Measurements from ENCODE around the gene ZBTB33. TPM values are rescaled to one million over a fixed set of nuclear protein-coding genes. Genes with fewer than 3 reads are reported as not detected.
A peak's percentile ranks its signal among the peaks of the same experiment; 100 is the strongest.

The ZBTB33 gene
- total and polyA plus RNA-seq, 8 donors = 1.7 to 12.0 (median 6.0) TPM

GRCh38 chrX:120286733-120287512 is 36.3 kb downstream of the ZBTB33 start:
- H3K4me3 ChIP-seq = no peak overlapping the region
- WGBS, 2 donors = 82 to 89% methylated on average over 4 of the region's 4 CpGs
- FAIRE-seq (no peak), DNase-seq (no peak), ATAC-seq (no peak)
- intact Hi-C loops (cut with DNase I) = no loop called here
- H3K27me3 ChIP-seq = no peaks in the 10 kb centered on the region
- no peaks in the 10 kb centered on the region for H3K9me3 ChIP-seq
- H3K36me3 ChIP-seq = no peaks in the 10 kb centered on the region
- no peaks in the 10 kb centered on the region for H3K4me1 ChIP-seq
- no peak for TF ChIP-seq CTCF (IDR thresholded peaks at IDR 0.05)
- no peak overlapping the region for H3K27ac ChIP-seq

- TF ChIP-seq CTCF (IDR thresholded peaks at IDR 0.05) = no peak
- Histone ChIP-seq H3K27ac (no peak overlapping the region), H3K36me3 (no peaks in the 10 kb centered on the region), H3K4me3 (no peak overlapping the region), H3K9me3 (no peaks in the 10 kb centered on the region), H3K4me1 (no peaks in the 10 kb centered on the region), H3K27me3 (no peaks in the 10 kb centered on the region)
- ATAC-seq (peak in 2 of 4 donors; percentile 38 to 62), FAIRE-seq (no peak), DNase-seq (no peak)
- 36 to 50% methylated on average over 3 of the region's 3 CpGs for WGBS, 2 donors
- intact Hi-C loops (cut with DNase I) = no loop called here
Measured at GRCh38 chrX:120287513-120288112, 37.0 kb downstream of the ZBTB33 start.

GRCh38 chrX:120290107-120290506 is 39.5 kb downstream of the ZBTB33 start:
- no peaks in the 10 kb centered on the region for H3K9me3 ChIP-seq
- H3K27me3 ChIP-seq = no peaks in the 10 kb centered on the region
- no peak for TF ChIP-seq CTCF (IDR thresholded peaks at IDR 0.05)
- intact Hi-C loops (cut with DNase I) = no loop called here
- no peak overlapping the region for H3K4me3 ChIP-seq
- no peaks in the 10 kb centered on the region for H3K36me3 ChIP-seq
- H3K27ac ChIP-seq = no peak overlapping the region
- FAIRE-seq = no peak
- ATAC-seq = no peak
- H3K4me1 ChIP-seq = no peaks in the 10 kb centered on the region
- DNase-seq = no peak

- H3K4me1 ChIP-seq = no peaks in the 10 kb centered on the region
- DNase-seq (no peak), FAIRE-seq (no peak), ATAC-seq (no peak)
- no peaks in the 10 kb centered on the region for H3K36me3 ChIP-seq
- no peaks in the 10 kb centered on the region for H3K9me3 ChIP-seq
- TF ChIP-seq CTCF (IDR thresholded peaks at IDR 0.05) = no peak
- intact Hi-C loops (cut with DNase I) = no loop called here
- H3K27me3 ChIP-seq = no peaks in the 10 kb centered on the region
- 75 to 90% methylated on average over 6 of the region's 6 CpGs for WGBS, 2 donors
- no peak overlapping the region for H3K4me3 ChIP-seq
- H3K27ac ChIP-seq = no peak overlapping the region
Measured at GRCh38 chrX:120291211-120291610, 40.6 kb downstream of the ZBTB33 start.

GRCh38 chrX:120293015-120293414 is 42.4 kb downstream of the ZBTB33 start:
- Histone ChIP-seq H3K27ac (no peak overlapping the region), H3K4me3 (no peak overlapping the region), H3K36me3 (no peaks in the 10 kb centered on the region), H3K4me1 (no peaks in the 10 kb centered on the region), H3K27me3 (no peaks in the 10 kb centered on the region), H3K9me3 (no peaks in the 10 kb centered on the region)
- FAIRE-seq = no peak
- 42 to 54% methylated on average over 2 of the region's 2 CpGs for WGBS, 2 donors
- no peak for ATAC-seq
- DNase-seq = no peak
- no peak for TF ChIP-seq CTCF (IDR thresholded peaks at IDR 0.05)
- intact Hi-C loops (cut with DNase I) = no loop called here

Measured in pancreas (tissue), 10 donors.